GM12878 (cell line): ENCODE measurements around the gene P2RX4.

ENCODE experiments used
- ASH2L ChIP-seq: fragments of 300-600, 200-600 bp; sonication (generic); IDR thresholded peaks from 2 replicates; pipeline ENCODE4 v1.6.1; 2017; ENCODE audit warnings: low read depth, mild to moderate bottlenecking, borderline replicate concordance
- CTCF ChIP-seq, 3 experiments: IDR thresholded peaks in 2 of 3; conservative IDR thresholded peaks in 1 of 3; 2 replicates each; pipeline ENCODE4 v1.5.1; 2011; ENCODE audit warnings: low read depth in 3 of 3, low read length in 3 of 3, mild to moderate bottlenecking in 3 of 3, control low read depth in 2 of 3, moderate library complexity in 2 of 3, inconsistent platforms in 1 of 3, mixed read lengths in 1 of 3; ENCODE audit not compliant: control insufficient read depth in 2 of 3, insufficient read depth in 1 of 3; ENCODE audit errors: extremely low read depth in 1 of 3
- EGR1 ChIP-seq, 2 experiments: IDR thresholded peaks; 1 replicate in 1 of 2; 2 replicates in 1 of 2; pipeline ENCODE4 v1.6.1; 2011 to 2012; ENCODE audit warnings: low read depth in 2 of 2, low read length in 2 of 2, borderline replicate concordance in 1 of 2, mild to moderate bottlenecking in 1 of 2, moderate library complexity in 1 of 2
- FOS ChIP-seq: IDR thresholded peaks from 3 replicates; pipeline ENCODE4 v1.6.1; 2011; ENCODE audit warnings: borderline replicate concordance; ENCODE audit not compliant: insufficient read length; ENCODE audit errors: extremely low read depth
- GABPA ChIP-seq: IDR thresholded peaks from 2 replicates; pipeline ENCODE4 v1.6.1; 2014; ENCODE audit warnings: antibody characterized with exemption, low read depth, mild to moderate bottlenecking, inconsistent platforms
- MXI1 ChIP-seq: fragments of 150-350 bp; IDR thresholded peaks from 2 replicates; pipeline ENCODE4 v1.6.1; 2011; ENCODE audit warnings: low read depth, mild to moderate bottlenecking, inconsistent platforms, low read length, improper control_type of control experiment
- NFIC ChIP-seq: IDR thresholded peaks from 2 replicates; pipeline ENCODE4 v1.6.1; 2012; ENCODE audit warnings: low read depth, mild to moderate bottlenecking, inconsistent platforms, low read length, moderate library complexity
- POLR2A ChIP-seq: IDR thresholded peaks from 2 replicates; pipeline ENCODE4 v1.6.1; 2011; ENCODE audit warnings: low read depth, mild to moderate bottlenecking, low read length
- SUZ12 ChIP-seq: fragments of 200-600 bp; sonication (generic); IDR thresholded peaks from one replicate; pipeline ENCODE4 v1.6.1; 2018; ENCODE audit warnings: antibody characterized with exemption, mild to moderate bottlenecking; ENCODE audit not compliant: unreplicated experiment
- USF2 ChIP-seq: IDR thresholded peaks from 2 replicates; pipeline ENCODE4 v1.6.1; 2011; ENCODE audit warnings: low read depth, low read length, improper control_type of control experiment, borderline replicate concordance
- ZBTB11 ChIP-seq: fragments of 450-650 bp; formaldehyde crosslinking; IDR thresholded peaks from 2 replicates; pipeline ENCODE4 v1.5.0; 2022; ENCODE audit warnings: mild to moderate bottlenecking, missing genetic modification characterization
- TF ChIP-seq, protein P1 (sequence below): fragments of 450-650 bp; IDR thresholded peaks from 2 replicates; pipeline ENCODE4 v1.6.1; 2017; ENCODE audit warnings: mild to moderate bottlenecking

- TF ChIP-seq CTCF (IDR thresholded peaks at IDR 0.05 in 2 of 3, conservative IDR thresholded peaks at IDR 0.05 in 1 of 3; ENCODE audit: control insufficient read depth in 2 of 3, extremely low read depth in 1 of 3, insufficient read depth in 1 of 3, low read depth in 3 of 3, low read length in 3 of 3) (no peak), ZBTB11 (CRISPR knock-in tag) (no peak), USF2 (no peak), POLR2A (no peak), EGR1 (IDR thresholded peaks at IDR 0.05; ENCODE audit: borderline replicate concordance in 1 of 2, low read depth in 2 of 2, low read length in 2 of 2) (no peak), SUZ12 (no peak), NFIC (no peak), GABPA (no peak), ASH2L (no peak), MXI1 (no peak), FOS (no peak)
- TF ChIP-seq, protein P1, sequence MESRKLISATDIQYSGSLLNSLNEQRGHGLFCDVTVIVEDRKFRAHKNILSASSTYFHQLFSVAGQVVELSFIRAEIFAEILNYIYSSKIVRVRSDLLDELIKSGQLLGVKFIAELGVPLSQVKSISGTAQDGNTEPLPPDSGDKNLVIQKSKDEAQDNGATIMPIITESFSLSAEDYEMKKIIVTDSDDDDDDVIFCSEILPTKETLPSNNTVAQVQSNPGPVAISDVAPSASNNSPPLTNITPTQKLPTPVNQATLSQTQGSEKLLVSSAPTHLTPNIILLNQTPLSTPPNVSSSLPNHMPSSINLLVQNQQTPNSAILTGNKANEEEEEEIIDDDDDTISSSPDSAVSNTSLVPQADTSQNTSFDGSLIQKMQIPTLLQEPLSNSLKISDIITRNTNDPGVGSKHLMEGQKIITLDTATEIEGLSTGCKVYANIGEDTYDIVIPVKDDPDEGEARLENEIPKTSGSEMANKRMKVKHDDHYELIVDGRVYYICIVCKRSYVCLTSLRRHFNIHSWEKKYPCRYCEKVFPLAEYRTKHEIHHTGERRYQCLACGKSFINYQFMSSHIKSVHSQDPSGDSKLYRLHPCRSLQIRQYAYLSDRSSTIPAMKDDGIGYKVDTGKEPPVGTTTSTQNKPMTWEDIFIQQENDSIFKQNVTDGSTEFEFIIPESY, result no peak
Observed at GRCh38 chr12:121181181-121181580, 28.7 kb upstream of the P2RX4 start.
